Measurements from ENCODE around the gene SCN10A. TPM values are rescaled to one million over a fixed set of nuclear protein-coding genes. Genes with fewer than 3 reads are reported as not detected.

Gene SCN10A
- total and polyA plus RNA-seq, 2 experiments from 2014 or later = 0.03 TPM; not detected in 1

GRCh38 chr3:38684546-38684945, 131.5 kb downstream of the SCN10A start (continued):
- TF ChIP-seq ETS1 (IDR thresholded peaks at IDR 0.05) = no peak

- Mint-ChIP-seq H3K4me1 (peaks cover 4% of the 10 kb centered on the region; the same call in 1 of the 3 replicates), H3K4me3 (no peak overlapping the region), H3K9me3 (no peaks in the 10 kb centered on the region), H3K36me3 (ENCODE audit: low read depth) (no peaks in the 10 kb centered on the region), H3K27me3 (ENCODE audit: insufficient read depth, low read depth, poor library complexity) (no peaks in the 10 kb centered on the region), H3K27ac (no peak overlapping the region)
- DNase-seq (ENCODE audit: low spot score) = peak; percentile 29
- Histone ChIP-seq H4K20me1 (replicated peaks; ENCODE audit: insufficient read depth) (no peaks in the 10 kb centered on the region), H2AFZ (no peak overlapping the region), H3F3A (replicated peaks; ENCODE audit: low read depth) (no peaks in the 10 kb centered on the region), H3K36me3 (ENCODE audit: insufficient read depth) (no peaks in the 10 kb centered on the region), H3K27me3 (ENCODE audit: insufficient read depth) (no peaks in the 10 kb centered on the region), H3K4me1 (ENCODE audit: insufficient read depth) (no peaks in the 10 kb centered on the region), H3K79me2 (replicated peaks; ENCODE audit: insufficient read depth) (no peaks in the 10 kb centered on the region), H3K9me2 (ENCODE audit: insufficient read depth) (0 out of 2 replicates have a peak, but pooled peaks cover 5% of the 10 kb centered on the region), H3K4me2 (no peak overlapping the region), H3K4me3 (no peak overlapping the region), H3K27ac (ENCODE audit: low read depth) (no peak overlapping the region)
- TF ChIP-seq EZH2 (IDR thresholded peaks at IDR 0.05; ENCODE audit: low read depth, unreplicated experiment) = no peak
- no peak for TF ChIP-seq JUNB (IDR thresholded peaks at IDR 0.05; ENCODE audit: unreplicated experiment)
- TF ChIP-seq EZH2phosphoT487 (IDR thresholded peaks at IDR 0.05; ENCODE audit: unreplicated experiment) = no peak
- TF ChIP-seq ZNF114 (CRISPR knock-in tag; IDR thresholded peaks at IDR 0.05) = no peak
- no peak for TF ChIP-seq NANOG (IDR thresholded peaks at IDR 0.05; ENCODE audit: borderline replicate concordance)
- no peak for TF ChIP-seq REST (IDR thresholded peaks at IDR 0.05; ENCODE audit: unreplicated experiment)
- TF ChIP-seq CREB1 (CRISPR knock-in tag; IDR thresholded peaks at IDR 0.05; ENCODE audit: low read depth) = no peak
- TF ChIP-seq CTCF (conservative IDR thresholded peaks at IDR 0.05; ENCODE audit: low read depth in 2 of 2) = no peak
- peak; percentile 35; the same call in 1 of the 3 replicates for ATAC-seq
Observed at GRCh38 chr3:38669668-38670067, 146.3 kb downstream of the SCN10A start.
